ENCODE data around the gene TMEM231. TPM values are rescaled to one million over a fixed set of nuclear protein-coding genes. Genes with fewer than 3 reads are reported as not detected.
"Not testable (repeated sequence)": the region's sequence is repeated elsewhere in the genome, so short reads cannot be mapped to it uniquely, and the experiment has no call there.

Gene TMEM231
- total RNA-seq, 1 donor, result 17.0 TPM

DNA sequence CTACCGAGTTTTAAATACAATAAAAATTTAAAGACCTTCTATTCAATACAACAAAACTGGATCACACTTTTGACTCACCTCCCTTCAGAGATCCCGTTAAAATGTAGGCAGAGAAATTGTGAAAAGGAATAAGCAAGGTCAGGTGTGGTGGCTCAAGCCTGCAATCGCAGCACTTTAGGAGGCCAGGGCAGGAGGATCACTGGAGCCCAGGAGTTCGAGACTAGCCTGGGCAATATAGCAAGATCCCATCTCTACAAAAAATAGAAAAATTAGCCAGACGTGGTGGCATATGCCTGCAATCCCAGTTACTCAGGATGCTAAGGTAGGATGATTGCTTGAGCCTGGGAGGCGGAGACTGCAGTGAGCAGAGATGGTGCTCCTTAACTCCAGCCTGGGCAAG, 36.9 kb downstream of the TMEM231 start:
- Histone ChIP-seq H3K4me1 (ENCODE audit: insufficient read depth, low read length) (peaks cover 7% of the 10 kb centered on the region), H4K20me1 (ENCODE audit: insufficient read depth, low read length) (no peaks in the 10 kb centered on the region), H3K79me2 (ENCODE audit: insufficient read depth, low read length) (peaks cover 3% of the 10 kb centered on the region), H3K27ac (ENCODE audit: low read depth, low read length) (no peak overlapping the region), H3K36me3 (ENCODE audit: insufficient read depth, low read length) (no peaks in the 10 kb centered on the region), H3K9me3 (ENCODE audit: low read depth, low read length) (no peaks in the 10 kb centered on the region), H3K4me3 (ENCODE audit: insufficient read depth, low read length) (no peak overlapping the region), H3K4me2 (ENCODE audit: insufficient read depth, low read length) (no peak overlapping the region), H3K27me3 (ENCODE audit: insufficient read depth, low read length) (no peaks in the 10 kb centered on the region), H2AFZ (ENCODE audit: low read length) (no peak overlapping the region)
- no peak for DNase-seq (ENCODE audit: insufficient read length, low spot score, missing footprints)
- TF ChIP-seq, protein P1, sequence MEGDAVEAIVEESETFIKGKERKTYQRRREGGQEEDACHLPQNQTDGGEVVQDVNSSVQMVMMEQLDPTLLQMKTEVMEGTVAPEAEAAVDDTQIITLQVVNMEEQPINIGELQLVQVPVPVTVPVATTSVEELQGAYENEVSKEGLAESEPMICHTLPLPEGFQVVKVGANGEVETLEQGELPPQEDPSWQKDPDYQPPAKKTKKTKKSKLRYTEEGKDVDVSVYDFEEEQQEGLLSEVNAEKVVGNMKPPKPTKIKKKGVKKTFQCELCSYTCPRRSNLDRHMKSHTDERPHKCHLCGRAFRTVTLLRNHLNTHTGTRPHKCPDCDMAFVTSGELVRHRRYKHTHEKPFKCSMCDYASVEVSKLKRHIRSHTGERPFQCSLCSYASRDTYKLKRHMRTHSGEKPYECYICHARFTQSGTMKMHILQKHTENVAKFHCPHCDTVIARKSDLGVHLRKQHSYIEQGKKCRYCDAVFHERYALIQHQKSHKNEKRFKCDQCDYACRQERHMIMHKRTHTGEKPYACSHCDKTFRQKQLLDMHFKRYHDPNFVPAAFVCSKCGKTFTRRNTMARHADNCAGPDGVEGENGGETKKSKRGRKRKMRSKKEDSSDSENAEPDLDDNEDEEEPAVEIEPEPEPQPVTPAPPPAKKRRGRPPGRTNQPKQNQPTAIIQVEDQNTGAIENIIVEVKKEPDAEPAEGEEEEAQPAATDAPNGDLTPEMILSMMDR (IDR thresholded peaks at IDR 0.05; ENCODE audit: extremely low read depth, low read depth, low read length), result no peak

DNA sequence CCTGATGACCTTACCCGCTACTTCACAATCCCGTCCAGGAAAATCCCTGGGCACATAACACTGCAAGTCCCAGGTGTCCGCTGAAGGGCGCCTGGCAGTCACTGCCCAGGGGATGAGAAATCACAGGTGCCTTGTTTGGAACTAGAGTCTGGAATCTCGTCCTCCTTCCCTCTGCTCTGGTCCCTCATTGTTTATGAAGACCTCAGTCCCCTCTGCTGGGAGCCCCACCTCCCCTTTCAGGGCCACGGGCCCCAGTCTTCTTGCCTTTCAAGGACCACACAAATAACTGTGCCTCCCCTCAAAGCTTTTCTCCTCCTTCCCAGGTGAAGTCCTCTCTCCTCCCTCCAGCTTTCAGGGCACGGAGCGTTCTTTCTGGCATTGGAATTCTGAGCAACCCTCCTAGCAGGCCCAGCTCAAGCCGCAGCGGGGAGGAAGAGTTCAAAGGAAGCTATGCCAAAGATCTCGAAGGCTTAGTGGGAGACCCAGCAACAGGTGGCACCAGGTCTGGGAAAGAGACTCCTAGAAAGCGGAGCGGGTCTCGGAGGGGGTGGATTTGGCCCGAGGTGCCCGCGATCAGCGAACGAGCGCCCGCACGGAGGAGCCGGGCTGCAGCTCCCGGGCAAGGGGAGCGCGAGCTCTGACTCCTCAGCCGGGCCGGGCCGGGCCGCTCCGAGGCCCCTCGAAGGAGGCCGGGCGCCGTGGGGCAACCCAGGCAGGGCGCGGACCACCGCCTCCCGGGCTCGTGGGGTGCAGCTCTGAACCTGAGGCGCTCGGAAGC, 39.7 kb downstream of the TMEM231 start:
- H3K79me2 ChIP-seq (ENCODE audit: insufficient read depth, low read length); H3K9me3 ChIP-seq (ENCODE audit: low read depth, low read length); H3K4me1 ChIP-seq (ENCODE audit: insufficient read depth, low read length); DNase-seq (ENCODE audit: insufficient read length, low spot score, missing footprints); H3K36me3 ChIP-seq (ENCODE audit: insufficient read depth, low read length); H3K27me3 ChIP-seq (ENCODE audit: insufficient read depth, low read length); H4K20me1 ChIP-seq (ENCODE audit: insufficient read depth, low read length): not testable (repeated sequence)
- Histone ChIP-seq H2AFZ (ENCODE audit: low read length) (peak overlapping the region; percentile 91), H3K4me2 (ENCODE audit: insufficient read depth, low read length) (peak overlapping the region; percentile 86), H3K27ac (ENCODE audit: low read depth, low read length) (peak overlapping the region; percentile 83), H3K4me3 (ENCODE audit: insufficient read depth, low read length) (peak overlapping the region; percentile 89)

DNA sequence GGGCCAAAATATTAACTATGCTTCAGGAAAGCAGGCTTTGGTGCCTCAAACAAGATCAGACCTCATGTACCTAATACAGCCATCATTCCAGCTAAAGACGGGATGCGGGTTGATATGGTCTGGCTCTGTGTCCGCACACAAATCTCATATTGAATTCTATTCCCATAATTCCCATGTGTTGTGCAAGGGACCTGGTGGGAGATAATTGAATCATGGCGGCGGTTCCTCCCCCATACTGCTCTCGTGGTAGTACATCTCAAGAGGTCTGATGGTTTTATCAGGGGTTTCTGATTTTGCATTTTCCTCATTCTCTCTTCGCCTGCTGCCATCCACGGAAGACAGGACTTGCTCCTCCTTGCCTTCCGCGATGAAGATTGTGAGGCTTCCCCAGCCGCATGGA, 41.8 kb downstream of the TMEM231 start:
- Histone ChIP-seq H4K20me1 (ENCODE audit: insufficient read depth, low read length) (no peaks in the 10 kb centered on the region), H3K79me2 (ENCODE audit: insufficient read depth, low read length) (peaks cover 3% of the 10 kb centered on the region), H3K36me3 (ENCODE audit: insufficient read depth, low read length) (no peaks in the 10 kb centered on the region), H3K9me3 (ENCODE audit: low read depth, low read length) (no peaks in the 10 kb centered on the region), H3K4me1 (ENCODE audit: insufficient read depth, low read length) (peaks cover 10% of the 10 kb centered on the region), H3K27me3 (ENCODE audit: insufficient read depth, low read length) (no peaks in the 10 kb centered on the region), H3K4me3 (ENCODE audit: insufficient read depth, low read length) (no peak overlapping the region), H3K4me2 (ENCODE audit: insufficient read depth, low read length) (no peak overlapping the region), H3K27ac (ENCODE audit: low read depth, low read length) (no peak overlapping the region), H2AFZ (ENCODE audit: low read length) (no peak overlapping the region)
- TF ChIP-seq, protein P1 (IDR thresholded peaks at IDR 0.05; ENCODE audit: extremely low read depth, low read depth, low read length), result no peak
- DNase-seq (ENCODE audit: insufficient read length, low spot score, missing footprints), result no peak

DNA sequence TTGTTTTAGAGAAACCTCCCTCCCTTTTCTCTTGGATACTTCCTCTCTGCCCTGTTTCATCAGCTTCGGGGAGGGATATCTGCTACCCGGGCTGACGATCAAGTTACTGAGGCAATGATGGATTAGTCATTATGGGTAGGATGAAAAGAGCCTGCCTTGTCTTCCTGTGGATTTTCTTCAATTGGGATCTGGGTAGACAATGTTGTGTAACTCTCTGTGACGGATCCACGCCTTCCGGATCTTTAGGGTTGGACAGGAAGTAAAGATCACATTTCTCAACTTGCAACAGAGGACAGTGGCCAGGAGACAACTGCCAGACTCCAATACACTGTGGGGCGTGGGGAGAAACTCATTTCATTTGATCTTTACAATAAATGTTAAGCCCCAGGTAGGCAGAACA, 49.5 kb downstream of the TMEM231 start:
- DNase-seq (ENCODE audit: insufficient read length, low spot score, missing footprints), result peak; percentile 85
- Histone ChIP-seq H3K27me3 (ENCODE audit: insufficient read depth, low read length) (no peaks in the 10 kb centered on the region), H3K9me3 (ENCODE audit: low read depth, low read length) (no peaks in the 10 kb centered on the region), H3K4me2 (ENCODE audit: insufficient read depth, low read length) (peak overlapping the region; percentile 16), H3K4me1 (ENCODE audit: insufficient read depth, low read length) (peaks cover 16% of the 10 kb centered on the region), H2AFZ (ENCODE audit: low read length) (peak overlapping the region; percentile 86), H3K4me3 (ENCODE audit: insufficient read depth, low read length) (no peak overlapping the region), H4K20me1 (ENCODE audit: insufficient read depth, low read length) (no peaks in the 10 kb centered on the region), H3K36me3 (ENCODE audit: insufficient read depth, low read length) (no peaks in the 10 kb centered on the region), H3K27ac (ENCODE audit: low read depth, low read length) (peak overlapping the region; percentile 68), H3K79me2 (ENCODE audit: insufficient read depth, low read length) (no peaks in the 10 kb centered on the region)
- TF ChIP-seq, protein P1 (IDR thresholded peaks at IDR 0.05; ENCODE audit: extremely low read depth, low read depth, low read length), result no peak
